KMS-11 (cell line): ENCODE data around the gene LMNTD2.

ENCODE experiments used
- H2AFZ ChIP-seq: fragments of 200-600 bp; sonication (generic); 2 replicates; pipeline ENCODE4 v1.6.1; 2016; ENCODE audit warnings: antibody characterized with exemption, mixed run types, low read depth
- H3K27ac ChIP-seq: fragments of 200-600 bp; sonication (generic); 2 replicates; pipeline ENCODE4 v1.6.1; 2016; ENCODE audit warnings: mild to moderate bottlenecking, mixed run types
- H3K27me3 ChIP-seq: fragments of 200-600 bp; sonication (generic); 2 replicates; pipeline ENCODE4 v1.6.1; 2017; ENCODE audit warnings: mild to moderate bottlenecking, low read depth, mixed run types, moderate library complexity; ENCODE audit not compliant: insufficient read depth
- H3K36me3 ChIP-seq: fragments of 200-600 bp; sonication (generic); 2 replicates; pipeline ENCODE4 v1.6.1; 2017; ENCODE audit warnings: mild to moderate bottlenecking, mixed run types; ENCODE audit not compliant: insufficient read depth
- H3K4me1 ChIP-seq: fragments of 200-600 bp; sonication (generic); 2 replicates; pipeline ENCODE4 v1.6.1; 2016; ENCODE audit warnings: mild to moderate bottlenecking, low read depth, mixed run types; ENCODE audit not compliant: poor library complexity, severe bottlenecking
- H3K4me2 ChIP-seq: fragments of 200-600 bp; sonication (generic); 2 replicates; pipeline ENCODE4 v1.7.0; 2016; ENCODE audit warnings: mild to moderate bottlenecking, mixed run types
- H3K4me3 ChIP-seq: fragments of 200-600 bp; sonication (generic); IDR thresholded peaks from 2 replicates; pipeline ENCODE4 v1.6.1; 2017; ENCODE audit warnings: low read depth, low read length, mixed read lengths; ENCODE audit not compliant: insufficient read depth
- H3K79me2 ChIP-seq: fragments of 200-600 bp; sonication (generic); 2 replicates; pipeline ENCODE4 v1.6.1; 2016; ENCODE audit warnings: low read depth, mixed run types; ENCODE audit not compliant: insufficient read depth
- H3K9ac ChIP-seq: fragments of 200-600 bp; sonication (generic); 2 replicates; pipeline ENCODE4 v1.6.1; 2016; ENCODE audit warnings: mild to moderate bottlenecking, mixed run types
- H4K20me1 ChIP-seq: fragments of 200-600 bp; sonication (generic); 2 replicates; pipeline ENCODE4 v1.6.1; 2016; ENCODE audit warnings: mild to moderate bottlenecking, mixed run types; ENCODE audit not compliant: insufficient read depth
- CTCF ChIP-seq: fragments of 200-600 bp; sonication (generic); conservative IDR thresholded peaks from 2 replicates; pipeline ENCODE4 v1.6.1; 2017; ENCODE audit warnings: low read depth, mild to moderate bottlenecking, antibody characterized with exemption, low read length, moderate library complexity, mixed read lengths

Gene LMNTD2

GRCh38 chr11:573146-573759, 12.7 kb upstream of the LMNTD2 start:
- Histone ChIP-seq H3K4me3 (no peak overlapping the region), H3K27me3 (no peaks in the 10 kb centered on the region), H4K20me1 (peaks cover 13% of the 10 kb centered on the region), H2AFZ (no peak overlapping the region), H3K4me1 (peaks cover 20% of the 10 kb centered on the region), H3K27ac (no peak overlapping the region), H3K36me3 (no peaks in the 10 kb centered on the region), H3K79me2 (peaks cover 16% of the 10 kb centered on the region), H3K9ac (no peak overlapping the region), H3K4me2 (no peak overlapping the region)
- TF ChIP-seq CTCF: no peak

DNA sequence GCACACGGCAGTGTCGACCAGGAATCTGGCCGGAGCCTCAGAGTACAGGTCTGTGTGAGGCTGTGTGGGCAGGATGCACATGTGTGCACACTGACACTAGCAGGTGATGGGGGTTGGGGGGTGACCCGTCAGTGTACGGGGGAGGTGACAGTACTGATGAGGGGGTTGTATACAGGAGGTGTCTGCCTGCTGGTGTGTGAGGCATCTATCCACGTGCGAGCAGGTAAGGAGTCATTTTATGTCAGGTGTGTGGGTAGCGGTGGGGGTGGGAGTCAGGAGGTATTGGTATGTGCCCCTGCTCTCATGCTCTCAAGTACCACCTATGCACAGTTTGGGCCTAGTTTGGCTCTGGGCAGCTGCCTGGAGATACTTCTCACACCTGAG, 11.3 kb upstream of the LMNTD2 start:
- H3K4me2 ChIP-seq: no peak overlapping the region
- no peaks in the 10 kb centered on the region for H4K20me1 ChIP-seq
- no peaks in the 10 kb centered on the region for H3K36me3 ChIP-seq
- H3K4me3 ChIP-seq: no peak overlapping the region
- peaks cover 1% of the 10 kb centered on the region for H3K79me2 ChIP-seq
- no peak overlapping the region for H3K9ac ChIP-seq
- no peak for TF ChIP-seq CTCF
- no peaks in the 10 kb centered on the region for H3K27me3 ChIP-seq
- H2AFZ ChIP-seq: no peak overlapping the region
- peaks cover 10% of the 10 kb centered on the region for H3K4me1 ChIP-seq
- H3K27ac ChIP-seq: no peak overlapping the region

DNA sequence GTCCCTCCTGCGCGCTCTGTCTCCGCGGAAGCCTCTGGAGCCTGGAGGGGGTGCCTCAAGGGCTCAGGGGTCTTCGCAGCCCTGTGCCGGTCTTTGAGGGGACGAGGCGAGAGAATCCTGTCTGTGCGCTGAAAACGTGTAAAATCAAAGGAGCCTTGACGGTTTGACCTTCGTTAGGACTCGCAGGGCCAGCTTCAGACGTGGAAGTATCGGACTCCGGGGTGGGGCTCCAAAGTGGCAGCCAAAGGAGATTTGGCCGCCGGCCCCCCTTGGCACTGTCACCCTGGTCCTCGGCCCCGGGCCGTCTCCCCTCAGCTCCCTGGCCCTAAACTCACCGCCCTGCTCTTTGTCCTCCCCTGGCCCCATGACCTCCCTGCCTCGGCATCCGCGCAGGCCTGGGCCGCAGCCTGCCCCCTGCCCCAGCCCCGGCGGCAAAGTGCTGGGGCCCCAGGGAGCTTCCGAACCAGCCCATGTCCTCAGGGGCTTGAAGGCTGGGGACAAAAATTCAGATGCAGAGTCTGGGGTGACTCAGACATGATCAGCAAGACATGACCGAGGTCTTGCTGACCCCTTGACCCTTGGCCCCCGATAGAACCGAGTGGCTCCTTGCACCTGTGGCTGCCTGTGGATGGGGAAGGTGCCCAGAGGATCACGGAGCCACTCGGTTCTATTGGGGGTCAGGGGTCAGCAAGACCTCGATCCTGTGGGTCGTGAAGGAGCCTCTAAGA, 8.8 kb upstream of the LMNTD2 start:
- no peak overlapping the region for H3K27ac ChIP-seq

More for the DNA sequence above, 8.8 kb upstream of the LMNTD2 start:
- H3K4me3 ChIP-seq: no peak overlapping the region
- H4K20me1 ChIP-seq: no peaks in the 10 kb centered on the region
- no peaks in the 10 kb centered on the region for H3K36me3 ChIP-seq
- peaks cover 3% of the 10 kb centered on the region for H3K4me1 ChIP-seq
- peak overlapping the region; percentile 94 for H3K4me2 ChIP-seq
- no peaks in the 10 kb centered on the region for H3K79me2 ChIP-seq
- H2AFZ ChIP-seq: peak overlapping the region; percentile 41; the same call in 1 of the 2 replicates
- no peak for TF ChIP-seq CTCF
- H3K27me3 ChIP-seq: no peaks in the 10 kb centered on the region
- H3K9ac ChIP-seq: peak overlapping the region; percentile 52; the same call in 1 of the 2 replicates
